ENCODE measurements around the gene CHI3L1.
A peak's percentile ranks its signal among the peaks of the same experiment; 100 is the strongest.

The CHI3L1 gene

GRCh38 chr1:203149188-203149840 is 37.2 kb downstream of the CHI3L1 start:
- DNase-seq, result no peak

DNA sequence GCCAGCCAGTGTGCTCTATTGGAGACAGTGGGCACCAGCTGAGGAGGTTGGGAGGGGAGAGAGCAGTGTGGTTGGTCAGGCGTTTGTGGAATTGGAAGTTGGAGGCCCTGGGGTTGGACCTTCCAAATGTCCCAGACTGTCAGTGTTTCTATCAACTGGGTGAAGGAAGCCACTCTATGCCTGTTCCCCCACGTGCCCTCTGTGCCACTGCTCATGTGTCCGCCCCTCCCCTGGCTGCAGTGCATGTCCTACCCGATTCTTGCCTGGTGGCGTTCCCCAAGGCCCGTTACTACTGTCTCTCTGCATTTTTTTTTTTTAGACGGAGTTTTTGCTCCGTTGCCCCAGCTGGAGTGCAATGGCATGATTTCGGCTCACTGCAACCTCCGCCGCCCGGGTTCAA is 37.9 kb downstream of the CHI3L1 start:
- DNase-seq, result no peak

- no peak for DNase-seq
Observed at GRCh38 chr1:203148127-203148526, 38.4 kb downstream of the CHI3L1 start.

DNA sequence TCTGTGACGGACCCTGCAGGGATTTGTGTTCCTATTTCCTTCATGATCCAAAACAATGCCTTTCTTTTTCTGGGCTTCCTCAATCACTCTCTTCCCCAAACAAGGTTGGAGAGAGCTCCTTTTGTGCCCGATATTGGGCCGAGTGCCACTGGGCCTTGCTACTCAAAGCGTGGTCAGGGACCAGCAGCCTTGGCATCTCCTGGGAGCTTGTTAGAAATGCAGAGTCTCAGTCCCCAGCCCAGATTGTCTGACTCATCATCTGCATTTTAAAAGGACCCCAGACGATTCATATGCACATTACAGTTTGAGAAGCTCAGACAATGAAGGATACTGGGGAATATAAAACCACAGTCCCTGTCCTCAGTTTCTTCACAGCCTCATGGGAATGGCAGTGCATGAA is 39.1 kb downstream of the CHI3L1 start:
- no peak for DNase-seq

- DNase-seq, result no peak
Observed at GRCh38 chr1:203146537-203146936, 40.0 kb downstream of the CHI3L1 start.

DNA sequence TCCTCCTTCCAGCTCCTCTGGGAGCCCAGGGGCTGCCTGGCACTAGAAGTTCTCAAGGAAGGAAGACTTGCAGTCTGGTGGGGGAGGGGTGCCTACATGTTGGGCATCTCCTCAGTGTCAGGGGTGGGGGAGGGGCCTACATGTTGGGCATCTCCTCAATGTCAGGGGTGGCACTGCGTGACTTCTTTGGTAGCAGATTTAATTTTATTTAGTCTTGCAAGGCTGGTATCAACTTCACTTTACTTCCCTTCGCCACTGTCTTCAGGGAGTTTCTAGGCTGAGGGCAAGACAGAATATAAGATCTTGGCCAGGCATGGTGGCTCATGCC is 40.5 kb downstream of the CHI3L1 start:
- DNase-seq, result no peak

DNA sequence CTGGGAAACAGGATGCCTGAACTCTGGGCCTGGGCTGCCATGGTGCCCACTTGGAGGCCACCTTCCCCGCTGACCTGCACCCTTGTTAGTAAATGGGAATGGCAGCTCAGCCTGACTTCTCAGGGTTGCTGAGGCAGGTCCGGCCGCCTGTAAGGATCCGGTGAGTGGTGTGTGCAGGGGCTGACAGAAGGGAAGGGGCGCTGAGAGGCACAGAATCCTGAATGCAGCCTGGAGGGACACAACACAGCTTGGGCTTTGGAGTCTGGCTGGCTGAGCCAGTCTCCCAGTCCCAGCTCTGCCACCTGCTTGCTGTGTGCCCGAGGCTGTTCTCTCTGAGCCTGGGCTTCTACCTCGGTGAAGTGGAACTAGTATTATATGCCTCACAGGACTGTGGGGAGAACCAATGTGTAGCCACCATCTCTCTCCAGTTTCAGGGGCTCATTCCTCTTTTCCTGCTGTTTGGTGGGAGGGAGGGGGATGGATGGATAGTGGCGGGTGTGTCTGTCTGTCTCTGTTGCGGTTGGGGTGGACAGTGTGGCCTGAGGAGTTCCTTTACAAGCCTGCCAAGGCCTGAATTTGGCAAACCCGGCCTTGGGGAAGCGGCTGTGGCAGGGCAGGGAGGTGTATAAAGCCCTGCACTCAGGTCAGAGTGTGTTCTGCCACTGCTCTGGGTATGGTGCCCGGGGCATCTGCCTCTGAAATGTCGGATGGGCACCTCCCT is 41.0 kb downstream of the CHI3L1 start:
- DNase-seq, result no peak

DNA sequence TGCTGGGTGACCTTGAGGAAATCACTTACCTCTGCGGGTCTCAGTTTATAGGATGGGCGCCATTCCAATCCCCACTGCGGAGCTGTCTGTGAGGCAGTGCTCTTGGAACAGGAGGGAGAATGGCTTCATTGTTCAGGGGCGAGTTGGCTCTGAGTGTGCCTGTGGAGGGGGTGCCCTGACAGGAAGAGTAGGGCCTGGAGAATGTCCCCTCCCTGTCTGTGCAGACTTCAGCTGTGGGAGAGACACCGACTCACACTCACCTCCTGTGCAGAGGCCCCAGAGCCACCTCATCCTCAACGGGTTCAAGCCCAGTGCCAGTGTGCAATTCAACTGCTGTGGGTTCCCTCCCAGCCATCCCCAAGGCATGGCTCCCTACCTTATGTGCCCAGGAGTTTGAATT is 41.8 kb downstream of the CHI3L1 start:
- DNase-seq, result no peak

GRCh38 chr1:203143641-203144040 is 42.9 kb downstream of the CHI3L1 start:
- no peak for DNase-seq

- DNase-seq, result no peak
Observed at GRCh38 chr1:203142684-203143408, 43.7 kb downstream of the CHI3L1 start.

GRCh38 chr1:203142124-203142523 is 44.4 kb downstream of the CHI3L1 start:
- DNase-seq, result no peak

DNA sequence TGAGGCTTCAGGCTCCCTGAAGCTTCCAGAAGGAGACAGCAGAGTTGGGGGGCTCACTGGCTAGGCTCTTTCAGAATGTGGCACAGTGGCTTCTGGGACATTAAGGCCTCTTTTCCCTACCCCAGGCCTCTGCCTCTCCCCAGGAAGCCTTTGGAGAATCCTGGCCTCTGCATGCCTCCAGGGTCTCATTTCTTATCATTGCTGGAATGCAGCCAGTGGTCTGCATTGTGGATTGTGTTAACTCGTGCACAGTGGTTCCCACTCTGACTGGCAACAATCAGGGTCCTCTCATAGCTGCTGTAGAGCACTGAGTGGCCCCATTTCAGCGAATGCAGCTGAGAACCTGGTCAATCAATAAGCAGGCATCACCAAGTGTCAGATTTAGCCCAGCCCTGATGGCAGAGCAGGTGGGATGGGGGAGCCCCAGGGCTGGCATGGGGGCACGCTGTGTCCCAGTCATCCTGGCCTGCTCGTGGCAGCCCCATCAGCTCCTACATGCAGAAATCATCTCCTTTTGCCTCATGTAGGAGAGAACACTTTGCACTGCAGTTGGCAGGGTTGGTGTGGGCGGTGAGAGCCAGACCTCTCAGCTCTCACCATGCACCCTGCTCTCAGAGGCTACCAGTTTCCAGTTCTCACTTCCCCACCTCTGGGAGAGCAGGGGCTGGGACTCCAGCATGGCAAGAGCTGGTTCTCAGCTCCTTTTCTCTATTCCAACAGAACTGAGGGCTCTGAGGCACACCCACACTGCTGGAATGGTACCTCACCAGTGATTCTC is 45.6 kb downstream of the CHI3L1 start:
- no peak for DNase-seq

GRCh38 chr1:203139976-203140475 is 46.5 kb downstream of the CHI3L1 start:
- DNase-seq, result no peak

GRCh38 chr1:203138066-203138465 is 48.4 kb downstream of the CHI3L1 start:
- DNase-seq, result no peak

DNA sequence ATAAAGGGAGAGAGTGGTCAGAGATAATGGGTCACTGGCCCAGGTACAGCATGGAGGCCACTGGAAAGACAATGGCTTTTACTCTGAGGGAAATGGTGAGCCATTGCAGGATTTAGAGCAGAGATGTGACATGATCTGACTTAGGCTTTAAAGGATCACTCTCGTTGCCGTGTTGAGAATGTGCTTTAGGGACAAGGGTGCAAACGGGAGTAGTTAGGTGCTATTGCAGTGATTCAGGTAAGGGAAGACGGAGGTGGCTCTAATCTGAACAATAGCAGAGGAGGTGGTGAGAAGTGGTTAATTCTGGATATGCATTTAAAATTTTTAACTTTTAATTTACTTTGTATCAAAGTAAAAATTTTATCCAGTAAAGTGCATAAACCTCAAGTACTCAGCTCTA is 49.2 kb downstream of the CHI3L1 start:
- no peak for DNase-seq

- no peak for DNase-seq
Observed at GRCh38 chr1:203136409-203137042, 50.0 kb downstream of the CHI3L1 start.

DNA sequence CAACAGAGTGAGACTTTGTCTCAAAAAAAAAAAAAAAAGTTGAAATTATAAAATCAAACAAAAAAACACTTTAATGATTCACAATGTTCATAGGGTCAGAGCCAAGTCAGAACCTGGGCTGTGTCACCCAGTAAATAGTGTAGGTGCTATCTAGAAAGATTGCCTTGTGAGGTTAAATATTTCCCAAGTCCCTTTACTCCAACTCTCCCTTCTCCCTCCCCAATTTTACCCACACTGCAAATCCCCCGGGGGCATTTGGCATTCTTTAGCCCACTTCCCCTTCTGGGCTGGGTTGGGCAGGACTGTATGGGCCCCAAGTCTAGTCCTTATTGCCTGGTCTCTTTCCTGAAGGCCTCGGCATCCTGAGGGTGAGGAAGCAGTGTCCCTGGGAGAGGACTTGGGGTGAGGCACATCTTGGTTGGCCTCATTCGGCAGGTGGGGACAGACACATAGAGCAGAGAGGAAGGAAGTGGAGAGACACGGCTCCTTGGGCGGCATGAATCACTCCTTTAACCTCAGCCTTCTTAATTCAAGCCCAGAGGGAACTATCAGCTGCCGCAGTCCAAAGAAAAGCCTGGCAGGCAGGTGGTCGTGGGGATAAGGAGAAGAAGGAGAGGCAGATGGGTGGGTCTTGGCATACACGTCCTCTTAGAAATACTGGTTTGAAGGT is 50.7 kb downstream of the CHI3L1 start:
- peak; percentile 73 to 82 for DNase-seq

GRCh38 chr1:203133970-203134725 is 52.4 kb downstream of the CHI3L1 start:
- peak; percentile 94 to 96 for DNase-seq

- no peak for DNase-seq
Observed at GRCh38 chr1:203131548-203132200, 54.8 kb downstream of the CHI3L1 start.

- no peak for DNase-seq
Observed at GRCh38 chr1:203130358-203130985, 56.0 kb downstream of the CHI3L1 start.
